Astrocyte of the spinal cord (primary cell): Measurements from ENCODE around the gene SMNDC1.

ENCODE experiments used
- DNase-seq: peaks from one replicate; pipeline ENCODE4 v3.0.0; 2011; ENCODE audit warnings: low read depth, low spot score
- H3K4me3 ChIP-seq: 2 replicates; pipeline ENCODE4 v1.5.1; 2011; ENCODE audit warnings: low read depth, mild to moderate bottlenecking, low read length, moderate library complexity
- CTCF ChIP-seq: IDR thresholded peaks from 2 replicates; pipeline ENCODE4 v1.5.1; 2012; ENCODE audit warnings: low read depth, mild to moderate bottlenecking, low read length, inconsistent platforms
- in situ Hi-C: cut with HindIII; loops from 2 replicates; pipeline ENCODE4 v1.10.0; 2017; ENCODE audit warnings: low sequenced_read_pairs

Gene SMNDC1

GRCh38 chr10:110296966-110297365, 7.8 kb downstream of the SMNDC1 start:
- no peak for TF ChIP-seq CTCF
- in situ Hi-C loops = loop anchor here (25.0 kb wide), 1 partner anchor 160 kb away; no protein-coding TSS in a partner anchor
- no peak for DNase-seq
- H3K4me3 ChIP-seq = no peak overlapping the region

GRCh38 chr10:110286841-110287240, 17.9 kb downstream of the SMNDC1 start:
- H3K4me3 ChIP-seq = no peak overlapping the region
- in situ Hi-C loops = loop anchor here (25.0 kb wide), 1 partner anchor 150 kb away; no protein-coding TSS in a partner anchor
- TF ChIP-seq CTCF = no peak
- no peak for DNase-seq

- DNase-seq = no peak
- no peak overlapping the region for H3K4me3 ChIP-seq
- no peak for TF ChIP-seq CTCF
- in situ Hi-C loops = loop anchor here (25.0 kb wide), 1 partner anchor 148 kb away; no protein-coding TSS in a partner anchor
These were observed 19.2 kb downstream of the SMNDC1 start for GRCh38 chr10:110285501-110285900.

- no peak overlapping the region for H3K4me3 ChIP-seq
- no peak for DNase-seq
- in situ Hi-C loops = loop anchor here (25.0 kb wide), 1 partner anchor 147 kb away; no protein-coding TSS in a partner anchor
- TF ChIP-seq CTCF = no peak
These were observed 20.5 kb downstream of the SMNDC1 start for GRCh38 chr10:110284262-110284661.

- no peak overlapping the region for H3K4me3 ChIP-seq
These were observed 25.2 kb downstream of the SMNDC1 start for GRCh38 chr10:110279407-110279986.

GRCh38 chr10:110278562-110279406, 25.9 kb downstream of the SMNDC1 start:
- H3K4me3 ChIP-seq = no peak overlapping the region
- in situ Hi-C loops = loop anchor here (25.0 kb wide), 1 partner anchor 141 kb away; no protein-coding TSS in a partner anchor
- no peak for DNase-seq
- no peak for TF ChIP-seq CTCF

More at GRCh38 chr10:110279407-110279986, 25.2 kb downstream of the SMNDC1 start:
- TF ChIP-seq CTCF = peak; percentile 67
- in situ Hi-C loops = loop anchor here (25.0 kb wide), 1 partner anchor 142 kb away; no protein-coding TSS in a partner anchor
- DNase-seq = peak; percentile 72
